Measurements from ENCODE around the gene DIAPH1. TPM values are rescaled to one million over a fixed set of nuclear protein-coding genes. Genes with fewer than 3 reads are reported as not detected.

DIAPH1 gene
- total RNA-seq, 1 donor from 2014 or later = 42.7 TPM

DNA sequence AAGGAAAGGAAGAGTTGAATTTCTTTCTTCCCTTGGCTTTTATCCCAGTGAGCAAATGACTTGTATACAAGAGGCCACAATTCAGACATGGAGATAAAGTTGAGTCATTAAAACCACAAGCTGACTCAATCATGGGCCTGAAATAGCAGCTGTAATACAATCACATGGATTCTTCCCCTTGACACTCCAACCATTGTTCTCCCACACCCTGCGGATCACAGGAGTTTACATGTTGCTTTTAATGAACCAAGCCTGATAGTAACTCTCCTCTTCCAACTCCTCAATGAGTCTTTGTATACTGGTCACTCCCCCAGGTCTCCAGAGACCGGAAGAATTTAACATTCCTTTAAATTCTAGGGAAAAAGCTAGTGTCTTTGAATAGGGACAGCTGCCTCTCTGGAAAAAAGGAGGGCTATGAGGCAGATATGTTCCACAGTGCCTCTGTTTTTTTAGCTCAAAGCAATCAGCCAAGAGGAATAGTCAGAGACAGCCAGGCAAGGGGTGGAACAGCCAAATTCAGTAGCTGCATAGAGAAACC lies 97.5 kb downstream of the DIAPH1 start:
- peak; percentile 95 for DNase-seq (ENCODE audit: low read depth, low spot score)

DNA sequence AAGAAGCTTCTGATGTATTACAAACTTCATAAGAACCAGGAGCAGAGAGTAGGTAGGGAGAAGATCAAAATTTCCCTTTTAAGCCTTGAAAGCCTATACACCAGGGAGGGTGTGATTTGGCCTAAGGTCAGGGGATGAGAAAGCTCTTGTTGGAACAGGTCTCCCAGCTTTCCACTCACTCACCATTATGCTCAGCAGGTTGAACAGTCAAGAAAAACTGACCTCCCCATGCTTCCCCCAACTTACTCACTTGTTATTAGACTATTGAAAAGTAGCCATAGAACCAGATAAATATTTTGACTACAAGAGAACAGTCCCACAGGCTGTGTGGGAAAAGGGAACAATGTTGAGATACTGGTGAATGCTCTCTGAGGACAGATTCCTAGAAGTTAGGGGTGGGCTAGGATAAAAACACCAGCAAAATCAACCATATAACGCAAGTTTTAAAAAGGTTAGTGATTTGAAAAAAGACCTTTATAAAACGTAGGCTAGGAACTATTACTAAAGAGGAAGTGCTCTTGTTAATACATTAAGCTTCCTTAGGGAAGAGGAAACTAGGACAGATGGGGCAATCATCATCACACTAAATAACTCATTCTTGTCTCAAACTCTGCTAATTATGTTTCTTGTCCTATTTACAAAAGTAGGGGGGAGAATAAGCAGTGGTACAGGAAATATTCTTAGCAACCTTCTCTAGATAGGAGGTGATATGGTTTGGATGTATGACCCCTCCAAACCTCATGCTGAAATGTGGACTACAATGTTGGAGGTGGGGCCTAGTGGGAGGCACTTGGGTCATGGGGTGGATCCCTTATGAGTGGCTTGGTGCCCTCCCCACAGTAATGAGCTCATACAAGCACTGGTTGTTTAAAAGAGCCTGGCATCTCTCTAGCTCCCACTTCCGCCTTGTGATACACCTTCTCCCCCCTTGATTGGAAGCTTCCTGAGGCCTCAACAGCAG lies 98.9 kb downstream of the DIAPH1 start:
- no peak for DNase-seq (ENCODE audit: low read depth, low spot score)

DNA sequence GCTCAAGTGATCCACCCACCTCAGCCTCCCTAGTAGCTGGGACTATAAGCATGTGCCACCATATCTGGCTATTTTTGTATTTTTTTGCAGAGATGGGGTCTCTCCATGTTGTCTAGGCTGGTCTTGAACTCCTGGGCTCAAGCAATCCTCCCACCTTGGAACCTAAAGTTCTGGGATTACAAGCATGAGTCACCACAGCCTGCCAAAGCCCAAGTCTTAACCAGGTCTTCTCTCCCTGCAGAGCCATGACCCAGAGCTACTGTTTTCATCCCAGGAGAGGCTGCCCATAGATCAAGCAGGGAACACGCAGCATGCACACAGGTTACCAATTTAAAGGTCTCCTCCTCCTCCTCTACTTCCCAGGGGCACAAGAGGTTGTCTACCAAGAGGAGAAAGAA lies 100.2 kb downstream of the DIAPH1 start:
- no peak for DNase-seq (ENCODE audit: low read depth, low spot score)

- DNase-seq (ENCODE audit: low read depth, low spot score) = no peak
Observed at GRCh38 chr5:141517880-141518617, 100.8 kb downstream of the DIAPH1 start.

DNA sequence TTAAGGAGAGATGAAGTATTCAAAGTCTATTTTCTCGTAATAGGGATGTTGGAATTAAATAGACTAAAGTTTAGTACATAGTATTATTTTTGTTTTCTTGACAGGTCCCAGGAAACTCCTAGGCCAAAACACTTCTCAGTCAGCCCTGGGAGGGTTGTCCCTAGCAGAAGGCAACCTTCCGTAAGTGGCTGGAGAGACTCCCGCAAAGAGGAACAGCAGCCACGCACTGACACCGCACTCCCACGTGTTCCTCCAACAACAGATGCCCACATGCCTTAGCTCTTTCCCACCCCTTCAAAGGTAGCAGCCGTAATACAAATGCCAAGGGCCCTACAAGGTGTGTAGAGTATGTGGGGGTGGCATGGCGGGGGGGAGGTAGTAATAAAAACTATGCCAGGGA lies 101.5 kb downstream of the DIAPH1 start:
- no peak for DNase-seq (ENCODE audit: low read depth, low spot score)

- no peak for DNase-seq (ENCODE audit: low read depth, low spot score)
Observed at GRCh38 chr5:141516672-141517025, 102.2 kb downstream of the DIAPH1 start.

DNA sequence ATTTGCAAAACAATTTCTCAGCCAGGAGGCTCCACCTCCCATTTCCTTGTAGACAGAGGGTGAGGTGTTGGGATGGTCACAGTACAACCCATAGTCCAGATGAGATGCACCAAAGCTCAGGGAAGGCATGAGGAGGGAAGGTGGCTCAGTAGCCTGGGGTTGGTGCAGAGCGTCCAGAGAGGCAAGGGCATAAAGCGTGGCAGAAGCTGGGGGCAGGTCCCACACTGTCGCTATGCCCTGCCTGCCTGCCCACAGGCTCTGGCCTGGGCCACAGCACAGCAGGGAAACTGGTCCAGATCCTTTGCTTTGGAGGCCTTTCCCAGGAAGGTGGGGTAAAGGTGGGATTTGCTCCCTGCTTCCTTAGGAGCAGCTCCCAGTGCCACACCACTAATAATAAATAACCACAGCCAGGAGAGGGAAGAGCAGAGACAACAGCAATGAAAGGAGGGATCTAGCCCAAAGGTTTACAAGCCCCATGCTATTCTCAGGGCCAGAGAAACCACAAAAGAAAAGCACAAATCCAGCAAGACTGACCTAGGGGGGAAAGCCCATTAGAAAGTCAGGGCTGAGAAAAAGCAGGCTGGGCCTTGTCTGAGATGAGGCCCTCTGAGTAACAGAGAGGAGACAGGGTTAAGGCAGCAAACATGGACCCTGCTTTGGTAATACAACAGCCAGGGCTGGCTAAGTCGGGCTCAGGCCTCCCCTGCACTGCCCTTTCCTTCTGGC lies 102.7 kb downstream of the DIAPH1 start:
- no peak for DNase-seq (ENCODE audit: low read depth, low spot score)

- DNase-seq (ENCODE audit: low read depth, low spot score) = no peak
Observed at GRCh38 chr5:141515141-141515540, 103.7 kb downstream of the DIAPH1 start.

DNA sequence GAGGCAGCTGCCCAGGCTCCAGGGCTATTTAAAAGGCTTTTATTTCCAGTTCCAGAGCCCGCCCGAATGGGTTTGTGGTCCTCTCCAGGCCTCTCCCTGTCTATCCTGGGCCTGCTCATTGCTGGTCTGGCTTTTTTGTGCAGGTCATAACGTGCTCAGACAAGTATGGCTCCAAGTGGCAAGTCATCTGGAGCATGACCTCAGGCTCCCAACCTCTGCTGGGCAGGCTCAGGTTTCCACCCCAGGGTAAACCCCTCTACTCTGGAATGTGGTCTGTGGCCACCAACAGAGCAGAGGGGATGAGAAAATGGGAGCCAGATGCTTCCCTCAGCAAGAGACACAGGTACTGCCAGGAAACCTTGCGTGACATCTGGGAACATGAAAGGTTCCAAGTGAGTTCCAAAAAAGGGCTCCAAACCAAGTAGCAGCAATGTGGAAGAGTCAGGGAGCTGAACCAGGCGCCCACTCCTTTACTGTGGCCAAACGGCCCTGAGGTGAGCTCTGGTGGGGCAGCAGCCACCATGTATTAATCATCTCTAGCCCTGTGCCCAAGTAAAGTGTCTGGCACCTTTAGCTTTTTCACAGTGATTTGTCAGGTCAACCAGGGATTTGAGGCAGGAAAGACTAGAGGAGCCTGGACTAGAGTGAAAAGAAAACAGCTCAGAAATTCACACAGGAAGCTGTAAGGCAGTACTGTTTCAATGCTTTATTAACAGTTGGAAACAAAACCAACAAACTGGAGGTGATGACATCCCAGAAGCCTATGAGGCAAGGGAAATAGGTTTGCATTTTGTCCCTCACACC lies 104.3 kb downstream of the DIAPH1 start:
- DNase-seq (ENCODE audit: low read depth, low spot score) = no peak

- no peak for DNase-seq (ENCODE audit: low read depth, low spot score)
Observed at GRCh38 chr5:141513627-141514329, 105.0 kb downstream of the DIAPH1 start.

- no peak for DNase-seq (ENCODE audit: low read depth, low spot score)
Observed at GRCh38 chr5:141512911-141513626, 105.7 kb downstream of the DIAPH1 start.

GRCh38 chr5:141512390-141512910 lies 106.3 kb downstream of the DIAPH1 start:
- DNase-seq (ENCODE audit: low read depth, low spot score) = no peak

- DNase-seq (ENCODE audit: low read depth, low spot score) = no peak
Observed at GRCh38 chr5:141511771-141512325, 107.0 kb downstream of the DIAPH1 start.

DNA sequence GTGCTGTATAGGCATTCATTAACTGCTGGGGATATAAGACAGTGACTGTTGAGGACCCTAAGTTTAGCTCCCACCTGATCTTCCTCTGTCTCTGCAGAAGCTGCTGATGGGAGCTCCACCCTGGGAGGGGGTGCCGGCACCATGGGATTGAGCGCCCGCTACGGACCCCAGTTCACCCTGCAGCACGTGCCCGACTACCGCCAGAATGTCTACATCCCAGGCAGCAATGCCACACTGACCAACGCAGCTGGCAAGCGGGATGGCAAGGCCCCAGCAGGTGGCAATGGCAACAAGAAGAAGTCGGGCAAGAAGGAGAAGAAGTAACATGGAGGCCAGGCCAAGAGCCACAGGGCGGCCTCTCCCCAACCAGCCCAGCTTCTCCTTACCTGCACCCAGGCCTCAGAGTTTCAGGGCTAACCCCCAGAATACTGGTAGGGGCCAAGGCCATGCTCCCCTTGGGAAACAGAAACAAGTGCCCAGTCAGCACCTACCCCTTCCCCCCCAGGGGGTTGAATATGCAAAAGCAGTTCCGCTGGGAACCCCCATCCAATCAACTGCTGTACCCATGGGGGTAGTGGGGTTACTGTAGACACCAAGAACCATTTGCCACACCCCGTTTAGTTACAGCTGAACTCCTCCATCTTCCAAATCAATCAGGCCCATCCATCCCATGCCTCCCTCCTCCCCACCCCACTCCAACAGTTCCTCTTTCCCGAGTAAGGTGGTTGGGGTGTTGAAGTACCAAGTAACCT lies 107.8 kb downstream of the DIAPH1 start:
- DNase-seq (ENCODE audit: low read depth, low spot score) = no peak

DNA sequence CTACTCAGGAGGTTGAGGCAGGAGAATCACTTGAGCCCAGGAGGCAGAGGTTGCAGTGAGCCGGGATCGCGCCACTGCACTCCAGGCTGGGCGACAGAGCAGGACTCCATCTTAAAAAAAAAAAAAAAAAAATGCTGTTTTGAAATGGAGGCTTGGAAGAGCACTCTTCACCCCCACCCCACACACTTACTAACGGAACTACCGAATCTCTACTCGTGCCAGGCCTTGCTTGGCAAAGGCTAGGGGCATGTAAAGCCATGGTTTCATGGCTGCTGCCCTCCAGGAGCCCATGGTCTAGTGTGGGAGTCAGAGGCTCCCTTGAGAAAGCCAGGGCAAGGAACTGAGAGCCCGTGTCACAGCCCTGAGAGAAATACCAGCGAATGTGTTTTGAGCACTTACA lies 108.6 kb downstream of the DIAPH1 start:
- DNase-seq (ENCODE audit: low read depth, low spot score) = no peak

GRCh38 chr5:141508798-141509611 lies 109.8 kb downstream of the DIAPH1 start:
- DNase-seq (ENCODE audit: low read depth, low spot score) = no peak

GRCh38 chr5:141508440-141508797 lies 110.4 kb downstream of the DIAPH1 start:
- no peak for DNase-seq (ENCODE audit: low read depth, low spot score)

Measured in pulmonary artery endothelial cell (primary cell).